Lung (tissue), 12 donors: ENCODE results near the gene ACCSL. TPM values are rescaled to one million over a fixed set of nuclear protein-coding genes. Genes with fewer than 3 reads are reported as not detected.

ENCODE experiments used
- ATAC-seq: fragments of 200-7000 bp; cut with Tn5 transposase; one replicate; pipeline ENCODE4 v1.9.1; 2020; ENCODE audit warnings: moderate number of reproducible peaks; ENCODE audit not compliant: insufficient read depth, low FRiP score
- DNase-seq, 3 donors: peaks; one replicate each; pipeline ENCODE4 v3.0.0-alpha.2; 2013 to 2017
- H3K27ac ChIP-seq, 2 donors: one replicate each; pipeline ENCODE4 v1.5.1; 2013; ENCODE audit warnings: mild to moderate bottlenecking in 2 of 2, moderate library complexity in 2 of 2, control low read depth in 1 of 2, inconsistent platforms in 1 of 2, low read depth in 1 of 2, low read length in 1 of 2
- H3K27me3 ChIP-seq, 3 donors: one replicate each; pipeline ENCODE4 v1.5.1; 2013; ENCODE audit warnings: low read length in 2 of 3; ENCODE audit not compliant: control insufficient read depth in 3 of 3, insufficient read depth in 3 of 3
- H3K36me3 ChIP-seq, 4 donors: one replicate each; pipeline ENCODE4 v1.5.1; 2013; ENCODE audit warnings: low read length in 4 of 4, mild to moderate bottlenecking in 1 of 4, moderate library complexity in 1 of 4; ENCODE audit not compliant: control insufficient read depth in 4 of 4, insufficient read depth in 4 of 4
- H3K4me1 ChIP-seq, 5 donors: one replicate each; pipeline ENCODE4 v1.5.1; 2013; ENCODE audit warnings: low read length in 5 of 5, mild to moderate bottlenecking in 2 of 5, moderate library complexity in 1 of 5; ENCODE audit not compliant: control insufficient read depth in 5 of 5, insufficient read depth in 5 of 5
- H3K4me3 ChIP-seq: one replicate; pipeline ENCODE4 v1.5.1; 2013; ENCODE audit warnings: mild to moderate bottlenecking, control low read depth, moderate library complexity
- H3K9ac ChIP-seq, 2 donors: one replicate each; pipeline ENCODE4 v1.5.1; 2013; ENCODE audit warnings: low read length in 2 of 2, control low read depth in 1 of 2; ENCODE audit not compliant: insufficient read depth in 1 of 2
- H3K9me3 ChIP-seq, 4 donors: one replicate each; pipeline ENCODE4 v1.5.1; 2013; ENCODE audit warnings: low read length in 3 of 4, mild to moderate bottlenecking in 1 of 4, moderate library complexity in 1 of 4; ENCODE audit not compliant: control insufficient read depth in 4 of 4, insufficient read depth in 3 of 4
- WGBS, 2 donors: extraction: QIAGEN DNeasy Blood & Tissue Kit; methylation state at CpG; one replicate each; pipeline ENCODE4 v1.1.7; 2013; 5-methylcytosine and 5-hydroxymethylcytosine counted together
- polyA plus RNA-seq, 2 donors: library from polyadenylated mRNA; stranded (reverse); fragments of 200-250 nt; gene quantifications; one replicate each; pipeline ENCODE4 v1.2.1, GENCODE V29; 2013
- total RNA-seq, 2 donors: library from RNA; depleted of rRNA in 1 of 2; stranded (reverse); fragments of >200 nt in 1 of 2; gene quantifications; one replicate each; pipeline ENCODE4 v1.2.1, GENCODE V29; 2014 to 2021
- TF ChIP-seq, protein P1 (sequence below): IDR thresholded peaks from 2 replicates; pipeline ENCODE4 v1.5.1; 2012; ENCODE audit warnings: mild to moderate bottlenecking; ENCODE audit errors: control extremely low read depth, extremely low read depth
- donor health status: control.
- donor health status: control.
- donor health status: Bipolar disorder and iron deficiency.
- donor health status: healthy.
- donor health status: DM: yes; HTN: yes; CAD: no.

ACCSL gene
- total and polyA plus RNA-seq, 4 donors = 0.02 to 0.14 TPM; not detected in 2

DNA sequence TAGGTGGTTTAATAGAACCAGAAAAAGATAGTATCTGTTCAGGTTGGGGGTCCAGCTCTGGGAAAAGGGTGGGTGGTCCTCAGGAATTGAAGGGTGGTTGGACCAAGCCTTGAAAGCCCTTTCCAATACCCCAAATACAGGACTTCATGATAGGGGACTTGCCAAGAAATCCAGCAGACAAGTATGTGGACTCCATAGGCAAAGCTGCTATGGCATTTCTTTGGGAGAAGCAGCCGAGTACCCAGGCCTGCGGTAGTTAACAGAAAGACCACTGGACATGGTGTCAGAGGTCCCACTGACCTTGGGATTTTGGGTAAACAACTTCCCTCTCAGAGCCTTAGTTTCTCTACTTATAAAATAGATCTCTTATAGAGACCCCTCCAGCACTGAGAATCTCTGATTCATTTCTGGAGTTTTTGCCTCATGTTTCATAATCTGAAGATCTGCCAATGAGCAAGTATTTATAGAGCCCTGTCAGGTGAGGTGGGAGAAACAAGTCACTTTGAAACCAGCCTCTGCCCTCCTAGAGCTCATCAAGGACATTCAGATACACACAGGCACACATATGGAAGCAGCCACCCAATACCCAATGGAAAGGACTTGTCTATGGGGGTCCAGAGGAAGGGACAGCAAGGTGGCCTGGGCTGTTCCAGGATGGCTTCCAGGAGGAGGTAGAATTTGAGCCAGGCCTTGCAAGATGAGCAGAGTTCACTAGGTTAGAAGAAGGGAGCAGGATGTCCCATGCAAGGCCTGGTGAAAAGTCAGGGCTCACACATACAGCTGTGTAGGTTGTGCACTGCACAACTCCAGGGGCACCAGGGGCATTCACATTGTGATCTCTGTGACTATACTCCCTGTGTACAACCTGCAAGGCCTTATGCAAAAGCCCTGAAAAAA is 31.0 kb upstream of the ACCSL start:
- no peak overlapping the region for H3K4me3 ChIP-seq
- 96 to 98% methylated on average over 2 of the region's 2 CpGs for WGBS, 2 donors
- no peaks in the 10 kb centered on the region for H3K9me3 ChIP-seq
- no peaks in the 10 kb centered on the region for H3K36me3 ChIP-seq
- TF ChIP-seq, protein P1, sequence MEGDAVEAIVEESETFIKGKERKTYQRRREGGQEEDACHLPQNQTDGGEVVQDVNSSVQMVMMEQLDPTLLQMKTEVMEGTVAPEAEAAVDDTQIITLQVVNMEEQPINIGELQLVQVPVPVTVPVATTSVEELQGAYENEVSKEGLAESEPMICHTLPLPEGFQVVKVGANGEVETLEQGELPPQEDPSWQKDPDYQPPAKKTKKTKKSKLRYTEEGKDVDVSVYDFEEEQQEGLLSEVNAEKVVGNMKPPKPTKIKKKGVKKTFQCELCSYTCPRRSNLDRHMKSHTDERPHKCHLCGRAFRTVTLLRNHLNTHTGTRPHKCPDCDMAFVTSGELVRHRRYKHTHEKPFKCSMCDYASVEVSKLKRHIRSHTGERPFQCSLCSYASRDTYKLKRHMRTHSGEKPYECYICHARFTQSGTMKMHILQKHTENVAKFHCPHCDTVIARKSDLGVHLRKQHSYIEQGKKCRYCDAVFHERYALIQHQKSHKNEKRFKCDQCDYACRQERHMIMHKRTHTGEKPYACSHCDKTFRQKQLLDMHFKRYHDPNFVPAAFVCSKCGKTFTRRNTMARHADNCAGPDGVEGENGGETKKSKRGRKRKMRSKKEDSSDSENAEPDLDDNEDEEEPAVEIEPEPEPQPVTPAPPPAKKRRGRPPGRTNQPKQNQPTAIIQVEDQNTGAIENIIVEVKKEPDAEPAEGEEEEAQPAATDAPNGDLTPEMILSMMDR = no peak
- H3K4me1 ChIP-seq = peaks cover 6 to 8% (median 8%) of the 10 kb centered on the region in 5 donors
- H3K27me3 ChIP-seq = no peaks in the 10 kb centered on the region
- ATAC-seq = no peak
- DNase-seq = no peak
- no peak overlapping the region for H3K9ac ChIP-seq
- no peak overlapping the region for H3K27ac ChIP-seq

DNA sequence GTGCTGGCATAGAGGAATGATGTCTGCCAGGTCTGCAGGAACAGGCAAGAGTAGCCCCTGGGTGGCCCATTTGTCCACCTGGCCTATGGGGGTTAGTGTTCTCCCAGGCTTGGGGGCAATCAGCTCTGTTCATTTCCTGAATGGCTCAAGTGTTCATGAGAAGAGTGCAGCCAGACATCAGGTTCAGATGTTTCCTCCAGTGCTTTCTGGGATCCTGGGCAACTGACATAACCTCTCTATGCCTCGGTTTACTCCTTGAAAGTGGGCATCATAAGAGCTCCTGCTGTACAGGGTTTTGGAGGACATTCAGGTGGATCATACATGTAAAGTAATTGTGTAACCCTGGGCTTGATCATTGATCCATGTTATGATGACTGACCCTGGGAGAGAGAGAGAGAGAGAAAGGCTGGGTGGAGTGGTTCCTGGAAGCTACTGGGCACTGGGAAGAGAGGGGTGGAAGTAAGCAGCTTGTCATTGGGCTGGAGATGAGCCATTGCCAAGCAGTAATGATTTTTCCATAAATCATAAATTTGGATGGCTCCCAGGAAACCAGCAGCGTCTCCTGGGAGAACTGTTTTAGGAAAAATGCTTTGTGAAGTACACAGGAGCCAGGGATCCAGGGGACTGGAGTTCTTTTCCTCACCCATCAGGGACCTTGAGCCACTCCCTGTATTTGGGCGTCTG is 30.2 kb upstream of the ACCSL start:
- ATAC-seq (no peak), DNase-seq (no peak)
- Histone ChIP-seq H3K27ac (no peak overlapping the region), H3K36me3 (no peaks in the 10 kb centered on the region), H3K9ac (no peak overlapping the region), H3K9me3 (no peaks in the 10 kb centered on the region), H3K27me3 (no peaks in the 10 kb centered on the region), H3K4me1 (peaks cover 6 to 8% (median 8%) of the 10 kb centered on the region in 5 donors), H3K4me3 (no peak overlapping the region)
- WGBS, 2 donors = 48 to 78% methylated on average over 3 of the region's 3 CpGs
- TF ChIP-seq, protein P1 = no peak

DNA sequence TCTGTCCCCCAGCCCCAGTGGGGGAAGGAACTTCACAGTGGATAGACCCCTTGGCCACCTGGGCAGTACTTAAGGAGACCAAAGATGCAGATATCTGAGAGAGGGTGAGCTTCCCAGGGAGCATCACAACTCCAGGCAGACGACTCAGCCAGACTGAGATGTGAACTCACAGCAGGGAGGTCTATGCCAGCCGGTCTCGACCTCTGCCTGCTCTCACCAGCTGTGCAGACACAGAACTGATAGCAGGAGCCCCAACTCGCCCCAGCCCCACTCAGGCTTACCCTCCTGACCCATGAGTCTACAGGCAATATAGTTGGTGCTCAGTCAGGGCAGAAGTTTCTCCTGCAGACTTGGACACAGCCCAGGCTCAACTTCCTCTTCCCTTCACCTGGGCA is 29.7 kb upstream of the ACCSL start:
- no peak for DNase-seq
- WGBS, 2 donors = 19 to 25% methylated on average over 4 of the region's 4 CpGs

More for the DNA sequence above, 29.7 kb upstream of the ACCSL start:
- TF ChIP-seq, protein P1 = no peak
- H3K9me3 ChIP-seq = no peaks in the 10 kb centered on the region
- H3K36me3 ChIP-seq = no peaks in the 10 kb centered on the region
- H3K27ac ChIP-seq = peak overlapping the region in 1 of 2 donors; percentile 11
- H3K27me3 ChIP-seq = no peaks in the 10 kb centered on the region
- no peak for ATAC-seq
- no peak overlapping the region for H3K9ac ChIP-seq
- peaks cover 6 to 8% (median 8%) of the 10 kb centered on the region in 5 donors for H3K4me1 ChIP-seq
- no peak overlapping the region for H3K4me3 ChIP-seq
